ENCODE measurements around the gene TCTN3.

Gene TCTN3

GRCh38 chr10:95644901-95645300, 48.8 kb downstream of the TCTN3 start:
- no peak for TF ChIP-seq CTCF (IDR thresholded peaks at IDR 0.05; ENCODE audit: control extremely low read depth, extremely low read depth, low read depth, missing control alignments)
- ChIA-PET POLR2A (no interaction called here), CTCF (interaction anchor here (1.4 kb wide), 2 partner anchors 29 to 35 kb away, joined by 3 to 4 read pairs; no protein-coding TSS in a partner anchor)
- DNase-seq (ENCODE audit: extremely low spot score), result no peak

- TF ChIP-seq CTCF (IDR thresholded peaks at IDR 0.05; ENCODE audit: control extremely low read depth, extremely low read depth, low read depth, missing control alignments), result no peak
- ChIA-PET POLR2A (no interaction called here), CTCF (no interaction called here)
- DNase-seq (ENCODE audit: extremely low spot score), result no peak
Measured at GRCh38 chr10:95640891-95641315, 52.8 kb downstream of the TCTN3 start.

GRCh38 chr10:95637911-95638310, 55.8 kb downstream of the TCTN3 start:
- POLR2A ChIA-PET, result no interaction called here

GRCh38 chr10:95637140-95637539, 56.6 kb downstream of the TCTN3 start:
- CTCF ChIA-PET, result interaction anchor here (3.2 kb wide), 1 partner anchor 37 kb away, joined by 12 read pairs; no protein-coding TSS in a partner anchor
- DNase-seq (ENCODE audit: extremely low spot score), result no peak
- no peak for TF ChIP-seq CTCF (IDR thresholded peaks at IDR 0.05; ENCODE audit: control extremely low read depth, extremely low read depth, low read depth, missing control alignments)
- POLR2A ChIA-PET, result no interaction called here

More at GRCh38 chr10:95637911-95638310, 55.8 kb downstream of the TCTN3 start:
- CTCF ChIA-PET, result no interaction called here
- DNase-seq (ENCODE audit: extremely low spot score), result no peak
- no peak for TF ChIP-seq CTCF (IDR thresholded peaks at IDR 0.05; ENCODE audit: control extremely low read depth, extremely low read depth, low read depth, missing control alignments)

- POLR2A ChIA-PET, result no interaction called here
- DNase-seq (ENCODE audit: extremely low spot score), result no peak
Measured at GRCh38 chr10:95635319-95635733, 58.4 kb downstream of the TCTN3 start.

GRCh38 chr10:95628786-95629185, 64.9 kb downstream of the TCTN3 start:
- TF ChIP-seq CTCF (IDR thresholded peaks at IDR 0.05; ENCODE audit: control extremely low read depth, extremely low read depth, low read depth, missing control alignments), result no peak
- no peak for DNase-seq (ENCODE audit: extremely low spot score)
- CTCF ChIA-PET, result no interaction called here
- POLR2A ChIA-PET, result no interaction called here

More at GRCh38 chr10:95635319-95635733, 58.4 kb downstream of the TCTN3 start:
- TF ChIP-seq CTCF (IDR thresholded peaks at IDR 0.05; ENCODE audit: control extremely low read depth, extremely low read depth, low read depth, missing control alignments), result no peak
- CTCF ChIA-PET, result interaction anchor here (1.0 to 3.2 kb wide), 6 partner anchors 14 to 230 kb away, joined by 3 to 12 read pairs (median 4); partner anchors contain the start of gene TCTN3
